Measurements from ENCODE around the gene USP12.

The USP12 gene

DNA sequence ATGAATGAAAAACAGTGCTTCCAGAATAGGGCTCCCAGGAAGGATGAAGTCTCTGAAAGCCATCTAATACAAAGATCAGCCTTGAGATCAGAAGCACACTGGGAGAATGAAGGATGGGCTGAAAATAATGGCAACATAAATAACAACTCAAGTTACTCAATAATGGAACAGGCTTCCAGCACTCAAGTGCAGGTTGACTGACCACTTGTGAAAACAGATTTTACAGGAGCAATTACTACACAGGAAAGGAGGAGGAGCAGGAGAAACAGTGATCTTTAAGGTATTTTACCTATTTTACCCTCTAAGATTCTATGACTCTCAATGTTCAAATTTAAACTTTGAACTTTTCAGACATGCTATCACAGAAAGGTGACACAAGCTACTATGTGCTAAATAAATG lies 106.0 kb downstream of the USP12 start:
- DNase-seq = no peak

DNA sequence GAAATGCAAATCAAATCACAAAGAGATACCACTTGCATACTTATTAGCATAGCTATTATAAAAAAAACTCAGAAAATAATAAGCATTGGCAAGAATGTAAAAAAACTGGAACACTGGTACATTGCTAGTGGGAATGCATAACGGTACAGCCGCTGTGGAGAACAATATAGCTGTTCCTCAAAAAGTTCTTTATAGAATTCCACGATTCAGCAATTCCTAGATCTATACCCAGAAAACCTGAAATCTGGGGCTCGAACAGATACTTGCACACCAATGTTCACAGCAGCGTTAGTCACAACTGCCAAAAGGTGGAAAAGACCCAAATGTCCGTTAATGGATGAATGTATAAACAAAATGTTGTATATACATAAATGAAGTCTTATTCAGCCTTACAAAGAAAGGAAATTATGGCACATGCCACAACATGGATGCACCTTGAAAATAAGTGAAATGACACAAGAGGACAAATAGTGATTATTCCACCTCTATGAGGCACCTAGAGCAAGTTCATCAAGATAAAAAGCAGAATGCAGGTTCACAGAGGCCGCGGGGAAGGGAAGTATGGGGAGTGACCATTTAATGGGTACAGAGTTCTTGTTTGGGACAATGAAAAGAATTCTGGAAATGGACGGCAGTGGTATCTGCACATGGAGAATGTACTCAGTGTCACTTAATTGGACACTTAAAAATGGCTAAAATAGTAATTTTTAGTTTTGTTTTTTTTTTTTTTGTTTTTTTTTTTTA lies 107.2 kb downstream of the USP12 start:
- DNase-seq = no peak

DNA sequence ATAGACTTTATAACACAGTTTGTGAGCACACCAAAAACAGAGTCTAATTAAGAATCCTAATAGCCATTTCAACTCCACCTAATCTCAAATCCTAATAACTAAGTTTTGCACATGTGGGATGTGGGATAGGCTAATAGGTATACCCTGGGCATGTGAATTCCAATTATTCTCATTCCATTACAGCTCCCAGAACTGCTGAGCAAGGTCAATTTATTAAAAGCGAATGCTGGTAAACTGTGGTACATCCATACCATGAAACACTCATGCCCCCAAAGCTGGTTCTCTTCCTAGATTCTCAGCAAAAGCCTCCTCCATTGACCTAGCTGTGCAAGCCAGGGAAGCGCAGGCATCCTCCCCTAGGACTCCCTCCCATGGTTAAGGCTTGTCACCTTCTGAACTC lies 113.8 kb downstream of the USP12 start:
- no peak for DNase-seq

DNA sequence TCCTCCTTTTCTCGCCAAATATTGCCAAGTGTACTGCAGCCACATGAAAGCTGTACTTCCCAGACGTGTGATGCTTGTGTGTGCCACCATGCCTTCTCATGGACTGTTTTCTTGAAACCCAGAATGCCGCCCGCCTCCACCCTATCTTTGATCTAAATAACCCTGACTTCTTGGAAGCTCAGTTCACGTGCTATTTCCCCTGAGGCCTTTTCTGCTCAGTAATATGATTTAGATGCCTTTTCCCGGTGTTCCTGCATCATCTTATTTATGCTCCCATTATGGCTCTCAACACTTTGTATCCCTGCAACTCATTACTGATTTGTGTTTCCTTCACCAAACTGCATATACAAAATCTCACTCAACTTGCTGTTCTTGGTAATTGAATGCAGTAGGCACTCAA lies 116.1 kb downstream of the USP12 start:
- no peak for DNase-seq

DNA sequence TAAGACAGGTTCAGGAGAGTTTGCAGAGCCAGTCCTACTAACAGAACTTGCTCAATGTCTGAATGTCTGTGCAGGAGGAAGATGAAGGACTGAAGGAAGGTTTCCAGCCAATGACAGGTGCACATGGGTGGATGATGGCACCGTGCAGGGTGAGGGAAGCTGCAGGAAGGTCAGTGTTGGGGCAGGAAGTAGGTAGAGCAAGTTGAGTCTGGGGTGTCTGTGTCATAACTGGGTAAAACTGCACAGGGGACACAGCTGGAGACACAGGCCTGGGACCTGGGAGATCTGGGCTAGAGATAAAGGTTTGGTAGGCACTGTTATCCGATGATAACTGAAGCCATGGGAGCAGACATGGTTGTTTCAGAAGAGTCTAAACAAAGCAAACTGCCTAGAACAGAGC lies 116.9 kb downstream of the USP12 start:
- DNase-seq = no peak

- DNase-seq = no peak
Measured at GRCh38 chr13:27053902-27054595, 117.6 kb downstream of the USP12 start.

GRCh38 chr13:27053210-27053884 lies 118.3 kb downstream of the USP12 start:
- DNase-seq = no peak

DNA sequence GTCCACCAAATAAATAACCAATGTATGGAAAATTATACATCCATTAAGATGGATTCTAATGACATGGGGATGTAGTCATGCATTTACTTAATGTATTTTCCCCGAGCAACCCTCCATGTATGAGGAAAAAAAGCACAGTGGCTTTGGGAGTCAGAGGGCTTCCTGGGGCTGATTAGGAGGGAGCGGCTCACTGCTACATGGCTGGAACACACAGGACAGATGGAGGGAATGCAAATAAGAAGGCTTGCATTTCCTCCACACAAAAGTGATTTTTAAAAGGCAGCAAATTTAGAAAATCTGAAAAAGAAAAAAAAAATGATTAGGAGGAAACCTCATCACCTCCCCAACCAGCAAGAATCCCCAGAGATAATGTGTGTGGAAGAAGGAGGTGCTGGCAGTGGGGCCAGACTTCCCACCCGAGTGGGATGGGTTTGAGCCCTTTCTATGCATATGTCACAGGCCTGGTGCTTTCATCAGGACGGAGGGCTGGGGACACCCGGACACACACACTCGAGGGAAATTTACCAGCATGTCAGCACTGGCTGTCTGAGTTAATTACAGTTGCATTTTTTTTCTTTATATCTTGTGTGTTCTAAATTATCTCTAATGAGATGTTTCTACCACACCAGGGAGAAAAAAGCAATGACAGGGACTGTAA lies 118.9 kb downstream of the USP12 start:
- no peak for DNase-seq

- no peak for DNase-seq
Measured at GRCh38 chr13:27047081-27047480, 124.5 kb downstream of the USP12 start.

DNA sequence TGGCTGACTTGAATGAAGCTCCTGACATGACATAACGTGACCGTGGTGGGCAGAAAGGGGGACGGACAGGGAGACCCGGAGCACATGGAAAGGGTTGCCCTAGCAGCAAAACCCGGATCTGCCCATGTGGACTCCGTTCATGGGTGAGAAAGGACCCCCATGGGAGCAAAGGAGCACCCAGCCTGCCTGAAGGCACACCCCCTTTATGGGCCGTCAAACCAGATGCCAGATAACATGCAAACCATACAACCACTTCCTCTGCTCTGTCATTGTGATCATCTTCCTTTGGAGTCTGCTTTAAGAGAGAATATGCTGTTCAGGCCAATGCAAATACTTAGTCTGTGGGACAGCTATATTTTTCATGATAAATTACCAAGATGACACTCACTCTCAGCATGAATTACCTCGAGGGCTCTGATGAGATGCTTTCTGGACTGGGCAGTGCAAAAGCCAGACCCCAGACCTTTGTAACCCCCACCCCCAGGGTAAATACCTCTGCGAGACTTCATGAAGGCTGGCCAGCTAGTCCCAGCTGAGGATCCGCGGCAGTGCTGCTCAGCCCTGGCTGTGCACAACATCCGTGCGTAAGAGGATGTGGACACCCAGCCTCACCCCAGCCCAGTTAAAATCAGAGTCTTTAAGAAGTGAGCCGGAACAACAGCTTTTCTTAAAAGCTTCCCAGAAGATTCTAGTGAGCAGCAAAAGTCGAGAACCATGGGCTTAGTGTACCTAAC lies 126.6 kb downstream of the USP12 start:
- DNase-seq = peak in 1 of 5 donors; percentile 42

GRCh38 chr13:27043013-27043412 lies 128.6 kb downstream of the USP12 start:
- DNase-seq = no peak

DNA sequence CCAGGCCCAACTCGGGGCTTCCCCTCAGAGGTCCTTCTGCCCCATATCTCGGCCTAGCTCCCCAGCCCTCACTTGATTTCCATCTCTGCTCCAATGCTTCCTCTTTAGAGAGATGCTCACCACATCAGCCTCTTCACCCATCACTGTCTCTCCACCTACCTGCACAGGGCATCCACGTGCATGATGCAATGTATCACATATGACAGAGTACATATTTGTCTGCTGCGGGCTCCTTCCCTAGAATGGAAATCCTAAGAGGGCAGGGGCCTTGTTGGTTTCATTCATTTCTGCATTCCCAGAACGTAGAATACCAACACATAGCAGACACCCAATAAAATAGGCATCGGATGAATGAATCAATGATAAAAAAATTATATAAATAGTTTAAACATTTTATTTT lies 130.3 kb downstream of the USP12 start:
- DNase-seq = no peak

DNA sequence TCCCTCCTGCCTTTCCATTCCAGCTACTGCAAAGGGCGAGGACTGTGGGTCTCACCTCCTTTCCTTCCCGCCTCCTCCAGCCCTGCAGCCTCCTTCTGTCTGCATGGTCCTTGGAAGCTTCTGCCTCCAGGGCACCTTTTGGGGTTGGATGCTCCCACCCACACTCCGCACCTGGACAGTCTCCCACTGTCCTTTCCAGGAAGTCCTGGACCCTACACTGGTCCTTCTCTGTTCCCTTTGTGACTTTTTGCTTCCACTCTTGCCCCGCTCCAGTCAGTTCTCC lies 130.8 kb downstream of the USP12 start:
- no peak for DNase-seq

- DNase-seq = no peak
Measured at GRCh38 chr13:27039171-27039701, 132.4 kb downstream of the USP12 start.

DNA sequence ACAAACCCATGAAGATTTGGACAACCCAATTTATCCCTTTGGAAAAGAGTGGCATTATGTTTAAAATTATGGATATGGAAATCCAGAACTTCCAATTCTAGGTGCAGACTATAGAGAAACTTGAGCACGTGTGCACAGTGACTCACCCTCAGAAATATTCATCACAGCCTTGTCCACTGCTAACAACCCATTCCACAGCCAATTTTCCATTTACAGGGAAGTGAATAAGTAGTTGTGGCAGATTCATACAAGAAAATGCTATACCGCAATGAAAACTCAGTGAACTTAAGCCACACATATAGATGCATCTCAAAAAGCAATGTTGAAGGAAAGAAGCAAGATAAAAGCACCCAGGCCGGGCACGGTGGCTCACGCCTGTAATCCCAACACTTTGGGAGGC lies 133.3 kb downstream of the USP12 start:
- DNase-seq = no peak

DNA sequence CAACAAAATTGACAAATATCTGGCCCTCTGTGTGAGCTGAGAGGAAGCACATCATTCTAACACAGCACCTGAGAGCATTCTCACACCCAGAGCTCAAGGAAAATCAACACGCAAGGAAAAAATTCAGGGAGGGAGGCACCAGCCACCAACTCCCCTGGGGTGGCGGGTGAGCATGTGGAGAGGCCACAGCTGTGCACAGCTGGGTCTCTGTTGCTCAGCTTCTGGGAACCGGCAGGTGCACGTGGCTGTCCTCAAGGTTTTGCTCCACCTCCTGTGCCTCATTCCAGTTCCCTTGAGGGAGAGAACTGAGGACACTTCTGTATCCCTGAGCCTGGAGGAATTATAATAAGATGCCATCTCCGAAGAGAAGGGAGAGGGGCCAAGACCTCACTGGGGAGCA lies 134.0 kb downstream of the USP12 start:
- DNase-seq = no peak

GRCh38 chr13:27037171-27037570 lies 134.4 kb downstream of the USP12 start:
- DNase-seq = no peak

DNA sequence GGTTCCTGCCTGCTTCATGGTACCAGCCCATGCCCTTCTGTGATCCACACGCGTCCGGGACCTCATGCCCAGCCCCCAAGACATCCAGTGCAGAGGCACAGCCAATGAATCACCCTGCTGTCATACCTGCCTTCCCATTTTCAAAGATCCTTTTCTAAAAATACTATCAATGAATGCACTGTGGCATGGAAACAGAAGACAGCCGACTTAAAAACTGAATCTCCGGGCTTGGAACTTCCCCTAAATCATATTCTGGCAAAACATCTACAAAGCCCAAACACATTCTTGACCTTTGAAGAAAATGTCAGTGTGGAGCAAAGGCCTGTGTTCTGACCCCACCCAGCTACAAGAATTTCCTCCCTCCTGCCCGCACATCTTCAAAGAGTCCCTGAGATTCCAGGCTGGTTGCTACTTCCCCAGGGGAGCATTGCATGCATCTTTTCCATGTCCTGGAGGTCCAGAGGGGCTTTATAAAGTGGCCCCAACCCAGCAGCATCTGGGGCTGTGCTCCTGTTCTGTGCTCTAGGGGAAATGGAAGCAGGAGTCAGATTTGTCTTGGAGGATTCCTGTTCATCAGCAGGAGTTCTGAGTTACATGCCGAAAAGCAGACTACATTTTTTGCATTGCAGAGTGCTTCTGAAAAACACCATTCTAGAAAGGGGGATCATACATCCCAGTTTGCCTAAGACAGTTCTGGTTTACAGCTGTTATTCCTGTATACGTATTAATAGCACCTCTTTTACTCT lies 135.2 kb downstream of the USP12 start:
- no peak for DNase-seq

DNA sequence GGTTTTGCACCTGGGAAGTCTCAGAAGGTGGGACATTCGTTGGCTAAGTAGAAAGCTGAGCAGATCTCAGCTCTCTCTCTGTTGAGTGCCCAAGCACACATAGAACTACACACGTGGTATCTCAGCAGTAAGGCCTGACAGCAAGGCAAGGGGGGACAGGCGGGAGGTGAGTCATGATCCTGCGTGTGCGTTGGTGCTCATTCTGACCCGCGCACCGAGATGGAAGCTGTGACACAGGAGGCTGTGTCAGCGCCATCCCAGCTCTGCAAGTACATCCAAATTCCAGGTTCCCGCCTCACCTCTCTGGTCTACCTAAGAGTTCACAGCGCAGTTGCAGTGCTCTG lies 135.7 kb downstream of the USP12 start:
- no peak for DNase-seq

DNA sequence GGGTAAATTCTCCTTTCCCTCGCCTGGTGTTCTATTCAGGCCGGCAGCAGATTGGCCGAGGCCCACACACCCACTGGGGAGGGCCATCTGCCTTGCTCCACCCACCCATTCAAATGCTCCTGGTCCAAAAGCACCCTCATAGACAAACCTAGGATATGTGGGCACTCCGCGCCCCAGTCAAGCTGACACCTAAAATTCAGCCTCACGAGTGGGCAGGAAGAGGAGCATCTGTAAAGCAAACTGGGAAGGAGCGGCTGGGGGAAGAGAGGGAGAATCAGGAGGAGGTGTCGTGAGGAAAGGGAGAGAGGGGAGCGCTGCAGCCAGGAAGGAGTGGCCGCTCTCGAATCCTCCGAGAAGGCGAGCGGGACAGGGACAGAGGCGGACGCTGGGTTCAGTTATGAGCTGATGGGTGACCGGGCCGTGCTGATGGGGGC lies 136.9 kb downstream of the USP12 start:
- no peak for DNase-seq

DNA sequence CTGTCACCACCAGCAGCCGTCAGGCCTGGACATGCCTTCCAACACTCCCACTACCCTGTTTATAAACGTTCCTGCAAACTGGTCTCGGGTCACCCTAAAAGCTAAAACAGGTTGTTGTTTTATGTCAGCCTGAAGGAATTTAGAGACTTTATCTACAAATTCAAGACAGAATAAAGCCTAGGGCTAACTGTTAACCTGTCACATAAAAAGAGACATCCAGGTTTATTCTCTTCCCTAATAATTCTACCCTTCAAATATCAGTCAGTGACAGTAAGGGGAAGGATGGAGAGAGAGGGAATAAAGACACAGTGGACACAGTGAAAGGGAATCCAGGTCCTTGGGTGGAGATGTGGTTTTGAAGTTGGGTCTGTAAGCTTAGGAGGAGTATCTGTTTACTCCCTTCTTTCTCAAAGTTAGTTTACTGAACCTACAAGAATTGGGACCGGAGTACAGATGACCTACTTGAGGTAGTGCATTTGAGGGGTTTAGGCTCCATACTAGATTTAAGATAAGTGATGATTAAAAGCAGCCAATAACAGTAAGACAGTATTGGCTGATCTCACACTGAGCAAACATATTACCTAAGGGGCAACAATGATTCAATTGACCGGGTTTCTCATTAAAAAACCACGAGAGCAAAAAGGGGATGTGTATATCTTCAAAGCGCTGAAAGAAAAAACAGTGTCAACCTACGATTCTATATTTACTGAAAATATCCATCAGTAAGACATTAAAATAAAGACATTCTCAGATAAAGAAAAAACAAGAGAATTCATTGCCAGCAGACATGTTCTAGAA lies 142.7 kb downstream of the USP12 start:
- DNase-seq = no peak
